NOMO-1 treated with dmso at 0.1 percent for 144 hours (cell line): ENCODE results near the gene GALNT12.

Experiments used
- DNase-seq: peaks from one replicate; lab custom pipeline; 2025; ENCODE audit not compliant: unreplicated experiment; lab: John Stamatoyannopoulos, UW

The GALNT12 gene

GRCh38 chr9:98830554-98830953, 23.1 kb downstream of the GALNT12 start:
- peak; percentile 68 for DNase-seq

GRCh38 chr9:98831696-98832095, 24.2 kb downstream of the GALNT12 start:
- DNase-seq: no peak

- DNase-seq: no peak
Observed at GRCh38 chr9:98832768-98833089, 25.3 kb downstream of the GALNT12 start.

GRCh38 chr9:98833090-98833956, 25.9 kb downstream of the GALNT12 start:
- DNase-seq: no peak

- no peak for DNase-seq
Observed at GRCh38 chr9:98834386-98834785, 26.9 kb downstream of the GALNT12 start.

GRCh38 chr9:98836206-98836605, 28.7 kb downstream of the GALNT12 start:
- DNase-seq: no peak

GRCh38 chr9:98837516-98837915, 30.0 kb downstream of the GALNT12 start:
- no peak for DNase-seq

- DNase-seq: no peak
Observed at GRCh38 chr9:98838155-98838867, 30.8 kb downstream of the GALNT12 start.

GRCh38 chr9:98838868-98839565, 31.5 kb downstream of the GALNT12 start:
- DNase-seq: no peak

GRCh38 chr9:98839724-98840123, 32.3 kb downstream of the GALNT12 start:
- no peak for DNase-seq

GRCh38 chr9:98842510-98842909, 35.0 kb downstream of the GALNT12 start:
- DNase-seq: no peak

- no peak for DNase-seq
Observed at GRCh38 chr9:98846081-98846480, 38.6 kb downstream of the GALNT12 start.

- no peak for DNase-seq
Observed at GRCh38 chr9:98846879-98847278, 39.4 kb downstream of the GALNT12 start.

- peak; percentile 16 for DNase-seq
Observed at GRCh38 chr9:98848450-98849149, 41.1 kb downstream of the GALNT12 start.

- no peak for DNase-seq
Observed at GRCh38 chr9:98849563-98849962, 42.1 kb downstream of the GALNT12 start.

GRCh38 chr9:98850851-98851729, 43.6 kb downstream of the GALNT12 start:
- DNase-seq: no peak

GRCh38 chr9:98851730-98852459, 44.4 kb downstream of the GALNT12 start:
- no peak for DNase-seq

- DNase-seq: no peak
Observed at GRCh38 chr9:98852460-98852734, 44.9 kb downstream of the GALNT12 start.

- no peak for DNase-seq
Observed at GRCh38 chr9:98852961-98853360, 45.5 kb downstream of the GALNT12 start.

GRCh38 chr9:98854266-98854665, 46.8 kb downstream of the GALNT12 start:
- no peak for DNase-seq
